Kidney (tissue), 22 donors: Measurements from ENCODE around the gene MMP14. TPM values are rescaled to one million over a fixed set of nuclear protein-coding genes. Genes with fewer than 3 reads are reported as not detected.
A peak's percentile ranks its signal among the peaks of the same experiment; 100 is the strongest.

Source experiments
- DNase-seq, 5 donors: peaks; one replicate each; pipeline ENCODE4 v3.0.0-alpha.2; 2013 to 2020
- FAIRE-seq: peaks from 2 replicates; lab custom pipeline; 2012; peaks lifted over from hg19 to GRCh38; lab: Jason Lieb, UNC
- H3K27ac ChIP-seq, 2 donors: one replicate each; pipeline ENCODE4 v1.7.0; 2013; ENCODE audit warnings: low read depth in 2 of 2, low read length in 2 of 2, inconsistent platforms in 1 of 2
- H3K27me3 ChIP-seq: one replicate; pipeline ENCODE4 v1.7.1; 2013; ENCODE audit warnings: low read length, inconsistent platforms; ENCODE audit not compliant: control insufficient read depth, insufficient read depth
- H3K36me3 ChIP-seq, 3 donors: one replicate each; pipeline versions ENCODE4 v1.7.0 to v1.7.1; 2013; ENCODE audit warnings: low read length in 3 of 3, control low read depth in 1 of 3, inconsistent platforms in 1 of 3; ENCODE audit not compliant: insufficient read depth in 3 of 3, control insufficient read depth in 2 of 3
- H3K4me1 ChIP-seq, 3 donors: one replicate each; pipeline versions ENCODE4 v1.7.0 to v1.7.1; 2013; ENCODE audit warnings: low read length in 3 of 3, inconsistent platforms in 1 of 3, low read depth in 1 of 3; ENCODE audit not compliant: control insufficient read depth in 2 of 3, insufficient read depth in 2 of 3
- H3K4me3 ChIP-seq, 3 donors: one replicate each; pipeline versions ENCODE4 v1.7.0 to v1.8.1; 2013; ENCODE audit warnings: low read length in 3 of 3, control low read depth in 1 of 3, inconsistent platforms in 1 of 3
- H3K9ac ChIP-seq, 3 donors: one replicate each; pipeline versions ENCODE4 v1.7.0 to v1.7.1; 2013; ENCODE audit warnings: low read length in 3 of 3, control low read depth in 1 of 3, inconsistent platforms in 1 of 3
- H3K9me3 ChIP-seq, 3 donors: one replicate each; pipeline versions ENCODE4 v1.7.0 to v1.7.1; 2013; ENCODE audit warnings: low read length in 3 of 3, control low read depth in 1 of 3, inconsistent platforms in 1 of 3; ENCODE audit not compliant: control insufficient read depth in 2 of 3, insufficient read depth in 1 of 3
- CTCF ChIP-seq: IDR thresholded peaks from 3 replicates; pipeline ENCODE4 v1.5.1; 2012; ENCODE audit warnings: mild to moderate bottlenecking, moderate library complexity, borderline replicate concordance; ENCODE audit not compliant: insufficient read depth; ENCODE audit errors: extremely low read depth
- intact Hi-C: fragments of 100-400 bp; cut with DNase I; formaldehyde crosslinking; loops from one replicate; pipeline ENCODE4 v1.11.1; 2022
- long read RNA-seq, 10 donors: library from polyadenylated mRNA in 1 of 10; unstranded in 1 of 10; transcript quantifications; one replicate each; pipeline ENCODE4 v2.0.0 and lab custom pipeline, GENCODE V29; 2021 to 2026
- polyA plus RNA-seq: library from polyadenylated mRNA; stranded (reverse); fragments of 350-450 nt; fragmentation: Illumina TruSeq; extraction: RNeasy Lipid Tissue Mini Kit (QIAGEN cat#74804); gene quantifications from one replicate; pipeline ENCODE4 v1.2.3, GENCODE V29; 2014; ENCODE audit warnings: low read depth, low replicate concordance; ENCODE audit not compliant: insufficient read depth
- total RNA-seq: library from RNA; stranded (reverse); fragmentation: NEBNext Ultra II Directional; extraction: Animal tissue kit (Norgen Biotek cat#: 25700); gene quantifications from one replicate; pipeline ENCODE4 v1.2.1, GENCODE V29; 2021
- donor health status: control.
- donor health status: control.
- donor health status: control.
- donor health status: control.
- donor health status: control.
- donor health status: DM: yes; HTN: yes; CAD: no.
- donor health status: Normal renal cell carcinoma (clear cell type).

The MMP14 gene
- total RNA-seq (108 TPM), polyA plus RNA-seq (30.1 TPM)
- long read RNA-seq, donor 1, transcript MMP14-201 (10 exons, 3,732 nt) = minor isoform, 6 of 29 reads
- long read RNA-seq, donor 1, transcript MMP14-202 (2 exons, 560 nt) = major isoform, 12 of 29 reads
- long read RNA-seq, donor 1, partial matches to known transcripts = 10 of 29 reads
- long read RNA-seq, donor 1, other reads (novel, unspliced or antisense) = 0 of 29 reads
- long read RNA-seq, donor 2, transcript MMP14-202 (2 exons, 560 nt) = minor isoform, 5 of 31 reads
- long read RNA-seq, donor 2, transcript MMP14-201 (10 exons, 3,732 nt) = major isoform, 14 of 31 reads
- long read RNA-seq, donor 2, partial matches to known transcripts = 12 of 31 reads
- long read RNA-seq, donor 2, other reads (novel, unspliced or antisense) = 0 of 31 reads
- long read RNA-seq, donor 3, transcript MMP14-201 (10 exons, 3,732 nt) = major isoform, 9 of 100 reads
- long read RNA-seq, donor 3, transcript MMP14-202 (2 exons, 560 nt) = minor isoform, 8 of 100 reads
- long read RNA-seq, donor 3, partial matches to known transcripts = 78 of 100 reads
- long read RNA-seq, donor 3, other reads (novel, unspliced or antisense) = 5 of 100 reads
- long read RNA-seq, donor 4, transcript MMP14-201 (10 exons, 3,732 nt) = major isoform, 9 of 85 reads
- long read RNA-seq, donor 4, transcript MMP14-202 (2 exons, 560 nt) = minor isoform, 8 of 85 reads
- long read RNA-seq, donor 4, partial matches to known transcripts = 50 of 85 reads
- long read RNA-seq, donor 4, other reads (novel, unspliced or antisense) = 18 of 85 reads
- long read RNA-seq, donor 5 = 0 reads
- long read RNA-seq, donor 6, partial matches to known transcripts = 29 of 32 reads
- long read RNA-seq, donor 6, other reads (novel, unspliced or antisense) = 0 of 32 reads
- long read RNA-seq, donor 7, partial matches to known transcripts = 6 of 11 reads
- long read RNA-seq, donor 7, other reads (novel, unspliced or antisense) = 1 of 11 reads
- long read RNA-seq, donor 8, transcript MMP14-201 (10 exons, 3,732 nt) = major isoform, 12 of 24 reads
- long read RNA-seq, donor 8, partial matches to known transcripts = 8 of 24 reads
- long read RNA-seq, donor 8, other reads (novel, unspliced or antisense) = 0 of 24 reads
- long read RNA-seq, donor 9, transcript MMP14-201 (10 exons, 3,732 nt) = minor isoform, 5 of 16 reads
- long read RNA-seq, donor 9, transcript MMP14-202 (2 exons, 560 nt) = major isoform, 11 of 16 reads
- long read RNA-seq, donor 9, partial matches to known transcripts = 0 of 16 reads
- long read RNA-seq, donor 9, other reads (novel, unspliced or antisense) = 0 of 16 reads
- long read RNA-seq, donor 10, transcript MMP14-202 (2 exons, 560 nt) = minor isoform, 6 of 20 reads
- long read RNA-seq, donor 10, transcript MMP14-201 (10 exons, 3,732 nt) = major isoform, 8 of 20 reads
- long read RNA-seq, donor 10, partial matches to known transcripts = 6 of 20 reads
- long read RNA-seq, donor 10, other reads (novel, unspliced or antisense) = 0 of 20 reads

- no peaks in the 10 kb centered on the region for H3K9me3 ChIP-seq
- H3K36me3 ChIP-seq = peaks cover 2 to 13% (median 6%) of the 10 kb centered on the region in 3 donors
- H3K4me1 ChIP-seq = peaks cover 0 to 3% (median 0%) of the 10 kb centered on the region in 3 donors
- H3K9ac ChIP-seq = peak within 1 kb of the TSS; percentile 74 to 94 (median 86)
- peak within 1 kb of the TSS; percentile 85 to 92 (median 88) for H3K4me3 ChIP-seq
- TF ChIP-seq CTCF = peak; percentile 17
- H3K27me3 ChIP-seq = no peaks in the 10 kb centered on the region
- DNase-seq = peak; percentile 89 to 96 (median 90)
- no peak for FAIRE-seq
- intact Hi-C loops = no loop called here
- H3K27ac ChIP-seq = peak within 1 kb of the TSS; percentile 85 to 92
Observed at GRCh38 chr14:22836301-22837113, at the start of gene MMP14. Gene MMP14, plus strand, starts transcription at chr14:22836585. Its CDS starts 233 bp downstream, at chr14:22836818.

- Histone ChIP-seq H3K9ac (no peak overlapping the region), H3K4me3 (no peak overlapping the region), H3K9me3 (no peaks in the 10 kb centered on the region), H3K36me3 (no peaks in the 10 kb centered on the region), H3K27me3 (no peaks in the 10 kb centered on the region), H3K4me1 (no peaks in the 10 kb centered on the region), H3K27ac (no peak overlapping the region)
- FAIRE-seq = no peak
- intact Hi-C loops = no loop called here
- no peak for TF ChIP-seq CTCF
- no peak for DNase-seq
Observed at GRCh38 chr14:22786685-22787084, 49.7 kb upstream of the MMP14 start.

- FAIRE-seq = no peak
- no peak for TF ChIP-seq CTCF
Observed at GRCh38 chr14:22791301-22791700, 45.1 kb upstream of the MMP14 start.

More at GRCh38 chr14:22791301-22791700, 45.1 kb upstream of the MMP14 start:
- H3K4me1 ChIP-seq = peaks cover 0 to 5% (median under 1%) of the 10 kb centered on the region in 3 donors
- no peaks in the 10 kb centered on the region for H3K9me3 ChIP-seq
- H3K36me3 ChIP-seq = no peaks in the 10 kb centered on the region
- no peaks in the 10 kb centered on the region for H3K27me3 ChIP-seq
- H3K4me3 ChIP-seq = no peak overlapping the region
- DNase-seq = no peak
- intact Hi-C loops = no loop called here
- no peak overlapping the region for H3K9ac ChIP-seq
- no peak overlapping the region for H3K27ac ChIP-seq
